Gastrocnemius medialis (tissue), 4 donors: ENCODE data around the gene HDAC4. TPM values are rescaled to one million over a fixed set of nuclear protein-coding genes. Genes with fewer than 3 reads are reported as not detected.
A peak's percentile ranks its signal among the peaks of the same experiment; 100 is the strongest.

Source experiments
- ATAC-seq, 2 donors: fragments of 150-250 bp; one replicate each; pipeline ENCODE4 v1.9.1; 2016
- DNase-seq, 2 donors: peaks; one replicate each; pipeline ENCODE4 v3.0.0-alpha.2; 2019
- H3K27ac ChIP-seq, 4 donors: fragments of 200-600 bp; sonication (generic); 1 replicate in 1 of 4; 2 replicates in 3 of 4; pipeline ENCODE4 v1.5.1; 2016 to 2018; ENCODE audit warnings: mild to moderate bottlenecking in 2 of 4, moderate library complexity in 1 of 4
- H3K27me3 ChIP-seq, 3 donors: fragments of 200-600 bp; sonication (generic) in 2 of 3; 1 replicate in 1 of 3; 2 replicates in 2 of 3; pipeline versions ENCODE4 v1.5.1 to v1.6.0; 2016 to 2019; ENCODE audit warnings: mild to moderate bottlenecking in 1 of 3, moderate library complexity in 1 of 3
- H3K36me3 ChIP-seq, 2 donors: fragments of 200-600 bp; sonication (generic) in 1 of 2; one replicate each; pipeline ENCODE4 v1.5.1; 2017 to 2018
- H3K4me1 ChIP-seq, 2 donors: fragments of 200-600 bp; sonication (generic) in 1 of 2; one replicate each; pipeline ENCODE4 v1.5.1; 2016 to 2017; ENCODE audit warnings: mild to moderate bottlenecking in 2 of 2
- H3K4me3 ChIP-seq, 4 donors: fragments of 200-600 bp; sonication (generic) in 3 of 4; 1 replicate in 1 of 4; 2 replicates in 3 of 4; pipeline ENCODE4 v1.5.1; 2016 to 2019; ENCODE audit warnings: mild to moderate bottlenecking in 2 of 4
- H3K9me3 ChIP-seq, 3 donors: fragments of 200-600 bp; sonication (generic) in 2 of 3; 1 replicate in 1 of 3; 2 replicates in 2 of 3; pipeline ENCODE4 v1.5.1; 2016 to 2019
- POLR2A ChIP-seq, 2 donors: fragments of 450-650 bp; IDR thresholded peaks; one replicate each; pipeline ENCODE4 v1.6.1; 2017; ENCODE audit warnings: antibody characterized with exemption in 2 of 2, mild to moderate bottlenecking in 2 of 2, moderate library complexity in 2 of 2
- in situ Hi-C, 4 donors: fragments of 200-750 bp; cut with MboI; loops; one replicate each; pipeline versions ENCODE4 v1.15.0 to v1.8.0; 2017; ENCODE audit warnings: low sequenced_read_pairs in 4 of 4
- intact Hi-C: fragments of 100-400 bp; cut with DNase I; formaldehyde crosslinking; loops from one replicate; pipeline ENCODE4 v1.15.1; 2023; ENCODE audit warnings: low total_unique reads
- total RNA-seq, 4 donors: library from RNA; depleted of rRNA; stranded (reverse); fragments of >200 nt; gene quantifications; one replicate each; pipeline versions ENCODE4 v1.1.0 to v1.2.3, GENCODE V29; 2016
- TF ChIP-seq, protein P1 (sequence below), 5 experiments: fragments of 450-650 bp in 3 of 5; fragments of 200-600 bp in 2 of 5; sonication (generic) in 2 of 5; IDR thresholded peaks in 4 of 5; conservative IDR thresholded peaks in 1 of 5; 1 replicate in 4 of 5; 2 replicates in 1 of 5; pipeline ENCODE4 v1.5.1; 2016 to 2019; ENCODE audit warnings: antibody characterized with exemption in 5 of 5, mild to moderate bottlenecking in 3 of 5, moderate library complexity in 3 of 5

The HDAC4 gene
- total RNA-seq, 4 donors from 2014 or later, result 23.6 to 257 (median 119) TPM

DNA sequence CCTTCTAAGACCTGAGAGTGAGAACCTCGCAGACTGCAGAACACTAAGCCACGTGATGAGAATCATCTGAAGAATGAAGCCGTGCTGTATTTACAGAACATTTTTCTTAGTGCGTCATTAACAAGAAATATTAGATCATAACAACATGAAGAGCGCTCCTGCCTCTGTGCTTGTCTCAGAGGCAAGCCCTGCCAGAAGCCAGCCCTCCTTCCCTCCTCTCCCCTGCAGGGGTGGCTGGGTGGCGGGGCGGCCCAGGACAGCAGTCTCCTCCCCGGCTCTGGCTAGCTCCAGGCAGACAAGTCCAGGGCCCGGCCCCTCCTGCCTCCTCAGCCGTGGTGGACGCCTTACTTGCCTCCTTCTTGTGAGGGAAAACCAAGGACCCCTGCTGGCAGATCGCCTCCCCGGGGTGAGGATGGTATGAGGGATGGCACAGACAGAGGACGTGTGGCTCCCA, 290.2 kb downstream of the HDAC4 start:
- Histone ChIP-seq H3K27ac (no peak overlapping the region), H3K27me3 (no peaks in the 10 kb centered on the region), H3K4me3 (no peak overlapping the region), H3K36me3 (peaks cover 3 to 81% of the 10 kb centered on the region in 2 donors), H3K9me3 (no peaks in the 10 kb centered on the region), H3K4me1 (peaks cover 0 to 7% of the 10 kb centered on the region in 2 donors)
- intact Hi-C loops (no loop called here), in situ Hi-C loops (no loop called here)
- ATAC-seq (no peak), DNase-seq (no peak)
- TF ChIP-seq, protein P1, sequence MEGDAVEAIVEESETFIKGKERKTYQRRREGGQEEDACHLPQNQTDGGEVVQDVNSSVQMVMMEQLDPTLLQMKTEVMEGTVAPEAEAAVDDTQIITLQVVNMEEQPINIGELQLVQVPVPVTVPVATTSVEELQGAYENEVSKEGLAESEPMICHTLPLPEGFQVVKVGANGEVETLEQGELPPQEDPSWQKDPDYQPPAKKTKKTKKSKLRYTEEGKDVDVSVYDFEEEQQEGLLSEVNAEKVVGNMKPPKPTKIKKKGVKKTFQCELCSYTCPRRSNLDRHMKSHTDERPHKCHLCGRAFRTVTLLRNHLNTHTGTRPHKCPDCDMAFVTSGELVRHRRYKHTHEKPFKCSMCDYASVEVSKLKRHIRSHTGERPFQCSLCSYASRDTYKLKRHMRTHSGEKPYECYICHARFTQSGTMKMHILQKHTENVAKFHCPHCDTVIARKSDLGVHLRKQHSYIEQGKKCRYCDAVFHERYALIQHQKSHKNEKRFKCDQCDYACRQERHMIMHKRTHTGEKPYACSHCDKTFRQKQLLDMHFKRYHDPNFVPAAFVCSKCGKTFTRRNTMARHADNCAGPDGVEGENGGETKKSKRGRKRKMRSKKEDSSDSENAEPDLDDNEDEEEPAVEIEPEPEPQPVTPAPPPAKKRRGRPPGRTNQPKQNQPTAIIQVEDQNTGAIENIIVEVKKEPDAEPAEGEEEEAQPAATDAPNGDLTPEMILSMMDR (IDR thresholded peaks at IDR 0.05 in 4 of 5, conservative IDR thresholded peaks at IDR 0.05 in 1 of 5), result no peak
- no peak for TF ChIP-seq POLR2A (IDR thresholded peaks at IDR 0.05)

DNA sequence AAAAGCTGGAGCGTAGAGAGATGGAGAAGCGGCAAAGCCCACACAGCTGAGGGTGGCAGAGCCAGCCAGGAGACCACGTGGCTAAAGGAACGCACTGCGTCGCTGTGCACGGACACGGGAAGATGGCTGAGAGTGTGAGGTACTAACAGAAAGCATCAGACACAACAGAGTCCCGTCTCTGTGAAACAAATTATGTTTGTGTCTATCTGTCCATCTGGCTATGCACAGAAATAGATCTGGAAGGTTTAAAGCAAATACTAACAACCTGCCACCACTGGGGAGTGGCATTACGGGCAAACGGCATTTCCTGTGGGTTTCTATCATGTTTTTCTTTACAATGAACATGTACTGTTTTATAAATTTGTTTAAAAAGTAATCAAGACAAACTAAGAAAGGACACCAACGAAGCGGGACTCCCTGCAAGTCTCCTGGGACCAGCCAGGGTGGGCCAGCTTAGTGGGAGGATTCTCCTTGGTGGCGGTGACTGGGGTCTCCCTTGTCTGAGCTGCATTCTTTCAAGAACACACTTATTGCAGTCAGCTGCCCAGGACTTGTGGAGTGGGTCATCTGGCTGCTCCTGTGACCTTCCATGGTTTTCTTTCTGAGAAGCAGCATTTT, 290.8 kb downstream of the HDAC4 start:
- intact Hi-C loops, result no loop called here

DNA sequence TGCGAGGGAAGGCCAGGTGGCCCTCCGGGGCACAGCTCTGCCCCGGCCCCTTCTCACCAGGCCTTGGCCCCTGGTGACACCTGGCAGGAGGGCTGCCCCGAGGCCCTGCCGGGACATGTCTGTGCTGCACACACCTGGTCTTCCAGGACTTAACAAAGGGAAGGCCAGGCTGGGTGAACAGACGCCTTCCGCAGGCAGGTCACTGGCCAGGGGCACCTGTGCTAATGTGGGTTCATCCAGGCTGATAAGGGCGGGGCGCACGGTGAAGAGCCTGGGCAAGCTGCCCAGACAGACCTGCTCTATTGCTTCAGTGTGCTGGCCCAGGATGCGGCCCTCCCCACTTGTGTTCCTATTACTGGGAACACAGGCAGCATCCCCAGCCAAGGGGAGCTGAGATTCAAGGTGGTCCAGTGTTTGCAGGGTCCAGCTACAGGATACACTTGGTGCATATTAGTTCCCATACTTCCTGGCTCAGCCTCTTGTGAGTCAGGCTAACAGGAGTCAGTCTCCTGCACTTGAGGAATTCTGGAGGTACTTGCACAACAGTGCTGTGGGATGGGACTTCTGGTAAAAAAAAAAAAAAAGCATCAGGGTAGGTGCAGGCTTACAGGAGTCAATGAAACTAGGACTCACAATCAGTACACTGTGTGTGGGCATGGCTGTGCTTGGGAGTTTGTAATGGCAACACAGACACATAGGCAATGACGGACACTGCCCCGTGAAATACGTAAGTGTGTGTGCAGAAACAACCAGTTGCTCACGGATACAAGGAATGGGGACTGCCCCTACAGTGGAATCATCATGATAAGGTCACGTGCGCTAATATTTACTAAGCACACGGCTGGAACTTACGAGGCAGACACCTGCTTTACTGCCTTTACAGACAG, 291.5 kb downstream of the HDAC4 start:
- no peaks in the 10 kb centered on the region for H3K9me3 ChIP-seq
- peaks cover 3 to 84% of the 10 kb centered on the region in 2 donors for H3K36me3 ChIP-seq
- TF ChIP-seq, protein P1 (IDR thresholded peaks at IDR 0.05 in 4 of 5, conservative IDR thresholded peaks at IDR 0.05 in 1 of 5), result no peak
- no peak for TF ChIP-seq POLR2A (IDR thresholded peaks at IDR 0.05)
- peaks cover 0 to under 1% of the 10 kb centered on the region in 2 donors for H3K4me1 ChIP-seq
- intact Hi-C loops (no loop called here), in situ Hi-C loops (no loop called here)
- H3K27me3 ChIP-seq, result no peaks in the 10 kb centered on the region
- no peak overlapping the region for H3K4me3 ChIP-seq
- H3K27ac ChIP-seq, result peak overlapping the region in 2 of 4 donors; percentile 27 to 52
- peak in 1 of 2 donors; percentile 74 for DNase-seq
- ATAC-seq, result peak in 1 of 2 donors; percentile 55

More for the DNA sequence above, 290.8 kb downstream of the HDAC4 start:
- no peak overlapping the region for H3K4me3 ChIP-seq
- DNase-seq, result no peak
- TF ChIP-seq, protein P1 (IDR thresholded peaks at IDR 0.05 in 4 of 5, conservative IDR thresholded peaks at IDR 0.05 in 1 of 5), result no peak
- TF ChIP-seq POLR2A (IDR thresholded peaks at IDR 0.05), result no peak
- peaks cover 0 to 5% of the 10 kb centered on the region in 2 donors for H3K4me1 ChIP-seq
- no peak for ATAC-seq
- in situ Hi-C loops, result no loop called here
- H3K27ac ChIP-seq, result peak overlapping the region in 1 of 4 donors; percentile 42
- H3K9me3 ChIP-seq, result no peaks in the 10 kb centered on the region
- peaks cover 3 to 81% of the 10 kb centered on the region in 2 donors for H3K36me3 ChIP-seq
- H3K27me3 ChIP-seq, result no peaks in the 10 kb centered on the region

DNA sequence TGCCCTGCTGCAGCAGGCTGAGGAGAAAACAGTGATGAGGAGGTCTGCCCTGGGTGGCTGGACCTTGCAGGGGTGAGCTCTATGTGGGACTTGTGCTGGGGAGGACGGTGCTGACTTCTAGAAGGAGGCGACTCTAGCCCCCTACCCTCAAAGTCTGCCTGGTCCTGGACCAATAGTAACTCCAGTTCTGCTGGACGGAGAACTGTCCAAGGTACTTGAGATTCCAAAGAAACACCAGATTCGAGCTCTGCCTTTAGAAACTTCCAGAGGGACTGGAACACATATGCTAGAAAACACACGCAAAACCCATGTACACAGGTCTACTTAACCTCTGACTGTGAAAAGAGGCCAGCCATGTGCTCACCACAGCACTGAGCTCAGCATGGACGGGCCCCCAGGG, 292.4 kb downstream of the HDAC4 start:
- peaks cover 3 to 76% of the 10 kb centered on the region in 2 donors for H3K36me3 ChIP-seq
- H3K27ac ChIP-seq, result peak overlapping the region in 2 of 4 donors; percentile 27 to 52
- intact Hi-C loops (no loop called here), in situ Hi-C loops (no loop called here)
- ATAC-seq (no peak), DNase-seq (no peak)
- no peaks in the 10 kb centered on the region for H3K4me1 ChIP-seq
- TF ChIP-seq, protein P1 (IDR thresholded peaks at IDR 0.05 in 4 of 5, conservative IDR thresholded peaks at IDR 0.05 in 1 of 5), result no peak
- no peak for TF ChIP-seq POLR2A (IDR thresholded peaks at IDR 0.05)
- no peaks in the 10 kb centered on the region for H3K27me3 ChIP-seq
- no peaks in the 10 kb centered on the region for H3K9me3 ChIP-seq
- no peak overlapping the region for H3K4me3 ChIP-seq
